Transverse colon (tissue), 4 donors: ENCODE measurements around the gene RBM11.

ENCODE experiments used
- POLR2AphosphoS5 ChIP-seq, 3 donors: sonication (generic); formaldehyde crosslinking; IDR thresholded peaks; one replicate each; pipeline ENCODE4 v1.6.1; 2016; ENCODE audit warnings: antibody characterized with exemption in 3 of 3
- TF ChIP-seq, protein P1 (sequence below), 5 experiments: fragments of 200-600 bp in 3 of 5; fragments of 450-650 bp in 2 of 5; sonication (generic) in 3 of 5; IDR thresholded peaks; 1 replicate in 2 of 5; 2 replicates in 3 of 5; pipeline ENCODE4 v1.5.1; 2016 to 2017; ENCODE audit warnings: antibody characterized with exemption in 5 of 5, inconsistent platforms in 3 of 5, mild to moderate bottlenecking in 2 of 5, moderate library complexity in 1 of 5

- TF ChIP-seq, protein P1, sequence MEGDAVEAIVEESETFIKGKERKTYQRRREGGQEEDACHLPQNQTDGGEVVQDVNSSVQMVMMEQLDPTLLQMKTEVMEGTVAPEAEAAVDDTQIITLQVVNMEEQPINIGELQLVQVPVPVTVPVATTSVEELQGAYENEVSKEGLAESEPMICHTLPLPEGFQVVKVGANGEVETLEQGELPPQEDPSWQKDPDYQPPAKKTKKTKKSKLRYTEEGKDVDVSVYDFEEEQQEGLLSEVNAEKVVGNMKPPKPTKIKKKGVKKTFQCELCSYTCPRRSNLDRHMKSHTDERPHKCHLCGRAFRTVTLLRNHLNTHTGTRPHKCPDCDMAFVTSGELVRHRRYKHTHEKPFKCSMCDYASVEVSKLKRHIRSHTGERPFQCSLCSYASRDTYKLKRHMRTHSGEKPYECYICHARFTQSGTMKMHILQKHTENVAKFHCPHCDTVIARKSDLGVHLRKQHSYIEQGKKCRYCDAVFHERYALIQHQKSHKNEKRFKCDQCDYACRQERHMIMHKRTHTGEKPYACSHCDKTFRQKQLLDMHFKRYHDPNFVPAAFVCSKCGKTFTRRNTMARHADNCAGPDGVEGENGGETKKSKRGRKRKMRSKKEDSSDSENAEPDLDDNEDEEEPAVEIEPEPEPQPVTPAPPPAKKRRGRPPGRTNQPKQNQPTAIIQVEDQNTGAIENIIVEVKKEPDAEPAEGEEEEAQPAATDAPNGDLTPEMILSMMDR (IDR thresholded peaks at IDR 0.05) = peak; percentile 44 to 64 (median 54)
- no peak for TF ChIP-seq POLR2AphosphoS5 (IDR thresholded peaks at IDR 0.05)
These were observed 43.8 kb downstream of the RBM11 start for GRCh38 chr21:14259747-14260146.
